GM19452 (cell line): ENCODE data around the gene VSIG10L2.
"Not testable (repeated sequence)": the region's sequence is repeated elsewhere in the genome, so short reads cannot be mapped to it uniquely, and the experiment has no call there.

Source experiments
- ATAC-seq: cut with Tn5 transposase; IDR thresholded peaks from one replicate; pipeline ENCODE4 v1.9.1; 2021; ENCODE audit not compliant: unreplicated experiment

Gene VSIG10L2

GRCh38 chr11:125945797-125946520 lies at the start of gene VSIG10L2:
VSIG10L2 (plus strand) TSS chr11:125946044; CDS start chr11:125946056, 12 bp downstream.
- no peak for ATAC-seq

GRCh38 chr11:125901872-125902271 lies 44.0 kb upstream of the VSIG10L2 start:
- no peak for ATAC-seq

DNA sequence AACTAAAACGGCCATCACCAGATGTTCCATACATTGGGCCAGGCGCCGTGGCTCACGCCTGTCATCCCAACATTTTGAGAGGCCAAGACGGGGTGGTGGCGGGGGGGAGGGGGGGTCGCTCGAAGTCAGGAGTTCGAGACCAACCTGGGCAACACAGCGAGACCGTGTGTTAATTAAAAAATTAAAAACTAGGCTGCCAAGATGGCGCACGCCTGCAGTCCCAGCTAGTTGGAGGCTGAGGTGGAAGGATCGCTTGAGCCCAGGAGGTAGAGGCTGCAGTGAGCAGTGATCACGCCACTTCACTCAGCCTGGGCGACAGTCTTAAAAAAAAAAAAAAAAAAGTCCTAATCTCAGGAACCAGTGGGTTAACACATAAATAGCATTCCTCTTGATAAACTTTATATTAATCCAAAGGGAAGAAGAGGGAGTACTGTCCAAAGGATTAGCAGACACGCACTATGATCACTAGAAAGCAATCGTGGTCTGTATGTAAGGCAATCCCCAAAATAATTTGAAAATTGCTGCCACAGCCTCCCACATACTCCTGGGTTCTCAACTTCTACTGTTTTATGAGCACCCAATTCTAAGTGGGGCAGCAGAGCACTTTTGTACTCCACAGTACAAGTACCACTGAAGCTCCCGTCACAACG lies 43.4 kb upstream of the VSIG10L2 start:
- no peak for ATAC-seq

DNA sequence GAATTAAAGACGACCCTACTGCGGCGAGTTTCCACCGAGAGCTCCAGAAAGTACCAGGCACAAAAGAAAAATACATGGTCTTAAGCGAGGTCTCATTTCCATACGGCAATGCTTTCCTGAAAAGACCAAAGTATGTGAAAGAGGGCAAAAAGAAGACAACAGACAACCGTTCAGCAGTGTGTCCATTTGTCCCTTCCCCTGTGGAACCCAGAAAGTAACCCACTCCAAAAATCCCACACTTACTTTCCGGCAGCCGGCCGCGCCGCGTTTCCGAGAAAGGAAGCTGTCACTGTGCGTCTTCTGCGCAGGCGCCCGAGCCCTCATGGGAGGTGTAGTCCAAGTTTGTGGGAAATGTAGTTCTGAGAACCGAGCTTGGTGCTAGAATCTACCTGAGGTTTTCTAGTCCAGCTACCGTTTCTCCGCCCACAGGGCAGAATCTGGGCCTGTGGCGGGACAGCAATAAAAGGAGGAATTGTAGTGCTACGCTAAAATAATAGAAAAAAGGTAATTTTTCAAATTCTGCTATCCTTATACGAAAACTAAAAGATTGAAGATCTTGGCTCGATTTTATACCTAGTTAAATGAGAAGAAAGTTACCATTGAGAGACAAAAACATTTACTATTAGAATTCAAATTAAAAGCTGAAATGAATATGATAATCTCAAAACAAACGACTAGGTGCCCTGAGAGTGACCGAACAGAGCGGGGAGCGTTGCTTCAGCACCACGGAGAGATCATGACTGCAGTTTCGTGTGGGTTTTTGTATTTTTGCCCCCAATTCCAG lies 42.7 kb upstream of the VSIG10L2 start, which contains the start of gene PUS3:
Gene PUS3 (minus strand): TSS at position 280 of the 784 bp plus-strand sequence. CDS start 6,922 bp downstream, outside the sequence.
- ATAC-seq: peak; percentile 98

DNA sequence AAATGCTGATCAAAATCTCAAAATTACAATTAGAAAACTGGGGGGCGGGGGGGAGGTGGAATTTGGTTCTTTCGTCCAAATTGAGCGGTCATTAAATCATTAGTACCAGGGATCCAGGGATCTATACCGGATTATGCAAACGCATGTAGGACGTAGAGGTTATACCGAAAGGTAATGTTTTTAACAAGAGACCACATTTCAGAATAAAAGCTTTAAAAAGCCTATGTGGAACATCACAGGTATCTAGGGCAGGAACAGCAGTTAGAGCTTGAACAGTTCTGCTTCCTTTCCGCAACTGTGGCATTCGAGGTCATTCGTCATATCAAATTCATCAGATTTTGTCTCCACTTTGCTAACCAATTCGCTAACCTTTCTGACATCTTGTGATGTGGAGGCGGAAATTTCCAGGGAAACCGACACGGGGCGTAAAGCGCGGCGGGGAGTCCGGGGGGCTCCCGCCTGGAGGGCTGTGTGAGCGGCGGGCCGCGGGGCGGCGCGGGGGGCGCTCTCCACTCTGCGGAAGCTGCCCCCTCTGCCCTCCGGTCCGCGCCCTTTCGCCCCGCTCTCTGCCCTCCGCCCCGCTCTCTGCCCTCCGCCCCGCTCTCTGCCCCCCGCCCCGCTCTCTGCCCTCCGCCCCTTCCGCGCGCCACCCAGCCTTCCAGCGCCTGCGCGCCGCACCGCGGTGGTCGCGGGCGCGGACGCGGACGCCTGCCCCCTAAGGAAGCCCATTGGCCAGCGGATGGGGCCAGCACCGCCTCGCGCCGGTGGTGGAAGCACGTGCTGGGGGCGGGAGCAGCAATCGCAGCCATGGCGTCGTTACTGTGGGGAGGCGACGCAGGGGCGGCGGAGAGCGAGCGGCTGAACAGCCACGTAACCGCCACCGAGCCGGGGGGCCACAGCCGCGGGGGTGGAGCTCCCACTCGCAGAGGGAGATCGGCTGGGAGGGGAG lies 41.9 kb upstream of the VSIG10L2 start, which contains the start of gene DDX25:
Gene DDX25 (plus strand): TSS at position 798 of the 949 bp plus-strand sequence. CDS start 10 bp downstream, at position 808.
- ATAC-seq: no peak

GRCh38 chr11:125904678-125905077 lies 41.2 kb upstream of the VSIG10L2 start:
- no peak for ATAC-seq

DNA sequence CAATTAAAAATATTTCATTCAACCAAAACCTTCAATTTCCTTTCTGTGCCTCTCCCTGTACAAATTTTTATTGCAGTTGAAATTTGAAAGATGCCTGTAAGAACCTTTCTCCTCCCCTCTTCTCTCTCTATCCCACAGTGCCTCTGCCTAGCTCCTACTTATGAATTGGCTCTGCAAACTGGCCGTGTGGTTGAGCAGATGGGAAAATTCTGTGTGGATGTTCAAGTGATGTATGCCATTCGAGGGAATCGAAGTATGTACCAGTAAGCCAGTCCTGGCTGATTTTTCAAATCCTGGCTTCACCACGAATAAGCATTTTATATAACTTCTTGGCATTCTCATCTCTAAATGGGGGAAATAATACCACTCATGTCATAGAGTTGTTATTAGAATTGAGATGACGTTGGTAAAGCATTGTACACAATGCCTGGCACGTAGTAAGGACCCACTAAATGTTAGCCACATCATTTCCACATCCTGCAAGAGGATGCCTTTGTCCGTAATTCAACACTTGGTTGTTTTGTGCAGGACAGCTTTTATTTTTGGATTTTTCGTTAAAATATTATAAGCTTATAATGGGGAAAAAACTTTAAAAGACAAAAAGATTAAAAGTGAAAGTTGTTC lies 35.5 kb upstream of the VSIG10L2 start:
- ATAC-seq: no peak

GRCh38 chr11:125914601-125915000 lies 31.2 kb upstream of the VSIG10L2 start:
- ATAC-seq: not testable (repeated sequence)

DNA sequence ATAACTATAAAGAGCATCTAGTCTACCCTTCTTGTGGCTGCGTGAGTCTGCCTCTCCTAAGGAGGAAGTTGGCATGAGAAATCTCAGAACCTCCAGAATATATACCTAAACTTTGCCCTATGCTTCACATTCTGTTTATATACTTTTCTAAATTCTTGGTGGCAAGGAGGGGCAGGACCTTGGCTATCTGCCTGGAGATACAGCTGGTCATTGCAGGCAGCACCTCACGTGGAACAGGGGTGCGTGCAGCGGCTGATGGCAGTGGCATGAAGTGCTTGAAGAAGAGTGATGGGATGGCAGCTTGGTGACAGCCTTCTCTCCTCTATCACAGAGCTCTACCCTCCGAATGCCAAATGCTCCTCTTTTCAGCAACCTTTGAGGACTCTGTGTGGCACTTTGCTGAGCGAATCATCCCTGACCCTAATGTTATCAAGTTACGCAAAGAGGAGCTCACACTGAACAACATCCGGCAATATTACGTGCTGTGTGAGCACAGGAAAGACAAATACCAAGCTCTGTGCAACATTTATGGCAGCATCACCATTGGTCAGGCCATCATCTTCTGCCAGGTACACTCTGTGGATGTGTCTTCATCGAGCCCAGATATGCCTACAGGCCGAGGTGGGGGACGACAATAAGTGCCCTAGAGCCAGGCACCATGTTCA lies 29.0 kb upstream of the VSIG10L2 start:
- ATAC-seq: no peak

DNA sequence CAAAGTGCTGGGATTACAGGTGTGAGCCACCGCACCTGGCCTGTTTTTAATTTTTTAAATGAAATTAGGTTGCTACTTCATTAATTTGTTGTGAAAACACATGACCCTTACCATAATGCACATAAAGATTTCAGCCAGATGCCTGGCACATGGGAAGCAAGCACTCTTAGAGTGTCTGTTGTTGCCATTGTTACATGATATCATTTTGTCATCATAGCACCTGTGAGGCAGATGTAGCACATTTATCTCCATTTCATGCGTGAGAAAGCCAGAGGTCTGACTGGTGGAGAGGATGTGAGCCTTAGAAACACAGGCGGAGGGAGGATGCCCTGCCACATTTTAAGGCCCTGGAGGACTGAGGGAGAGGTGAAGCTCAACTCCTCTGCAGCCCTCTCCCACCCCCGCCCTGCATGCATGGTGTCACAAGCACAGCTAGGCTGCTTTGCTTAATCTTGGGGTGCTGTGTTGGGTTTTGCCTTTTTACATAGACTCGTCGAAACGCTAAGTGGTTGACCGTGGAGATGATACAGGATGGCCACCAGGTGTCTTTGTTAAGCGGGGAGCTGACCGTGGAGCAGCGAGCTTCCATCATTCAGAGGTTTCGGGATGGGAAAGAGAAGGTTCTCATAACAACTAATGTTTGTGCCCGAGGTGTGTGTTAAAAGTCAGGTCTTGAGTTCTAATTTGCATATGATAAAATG lies 27.6 kb upstream of the VSIG10L2 start:
- ATAC-seq: no peak

DNA sequence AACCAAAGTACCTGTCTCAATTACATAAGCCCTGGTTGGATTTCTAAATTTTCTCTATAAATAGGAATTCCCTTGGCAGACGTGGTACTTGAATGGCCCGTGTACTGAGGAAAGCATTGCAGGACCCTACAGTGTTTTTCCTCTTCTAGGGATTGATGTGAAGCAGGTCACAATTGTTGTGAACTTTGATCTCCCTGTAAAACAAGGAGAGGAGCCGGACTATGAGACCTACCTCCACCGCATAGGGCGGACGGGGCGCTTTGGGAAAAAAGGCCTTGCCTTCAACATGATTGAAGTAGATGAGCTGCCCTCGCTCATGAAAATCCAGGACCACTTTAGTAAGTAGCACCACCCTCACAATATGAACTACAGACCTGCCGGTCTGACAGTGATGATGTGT lies 24.8 kb upstream of the VSIG10L2 start:
- no peak for ATAC-seq

DNA sequence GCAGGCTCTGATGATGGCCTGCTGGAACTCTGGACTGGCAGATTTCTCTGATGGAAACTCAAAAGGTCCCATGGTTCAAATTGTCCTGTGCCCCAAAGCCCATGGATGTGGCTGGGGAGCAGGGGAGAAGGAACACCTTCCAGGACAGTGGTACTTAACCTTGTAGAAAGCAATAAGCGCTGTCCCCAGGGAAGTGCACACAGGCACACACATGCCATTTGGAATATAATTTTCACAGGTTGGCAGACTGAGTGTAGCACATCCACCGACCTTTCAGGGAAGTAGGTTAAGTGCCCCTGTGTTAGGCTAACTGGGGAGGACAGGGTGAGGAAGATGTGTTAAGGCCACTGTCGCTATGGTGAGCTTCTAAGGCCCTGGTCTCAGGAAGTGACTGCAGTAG lies 23.7 kb upstream of the VSIG10L2 start:
- no peak for ATAC-seq

- ATAC-seq: peak; percentile 53
Observed at GRCh38 chr11:125923012-125923579, 22.7 kb upstream of the VSIG10L2 start.

DNA sequence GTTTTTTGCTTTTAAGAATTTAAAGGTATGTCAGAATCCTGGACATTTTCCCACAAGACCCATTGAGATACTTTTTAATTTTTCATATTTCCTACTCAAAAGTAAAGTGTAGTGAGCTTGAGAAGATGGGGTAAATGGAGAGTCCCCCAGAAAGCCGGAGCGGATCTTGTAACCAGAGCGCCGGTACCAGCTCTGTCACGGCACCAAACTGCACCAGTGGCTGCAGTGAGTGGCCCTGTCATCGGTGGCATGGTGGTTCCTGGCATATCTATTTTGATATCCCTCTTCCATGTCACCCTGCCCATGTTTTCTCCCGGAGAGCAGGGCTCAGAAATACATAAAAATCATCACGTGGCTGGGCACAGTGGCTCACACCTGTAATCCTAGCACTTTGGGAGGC lies 22.2 kb upstream of the VSIG10L2 start:
- ATAC-seq: no peak

- ATAC-seq: no peak
Observed at GRCh38 chr11:125924384-125925007, 21.3 kb upstream of the VSIG10L2 start.

- no peak for ATAC-seq
Observed at GRCh38 chr11:125925247-125925740, 20.6 kb upstream of the VSIG10L2 start.

DNA sequence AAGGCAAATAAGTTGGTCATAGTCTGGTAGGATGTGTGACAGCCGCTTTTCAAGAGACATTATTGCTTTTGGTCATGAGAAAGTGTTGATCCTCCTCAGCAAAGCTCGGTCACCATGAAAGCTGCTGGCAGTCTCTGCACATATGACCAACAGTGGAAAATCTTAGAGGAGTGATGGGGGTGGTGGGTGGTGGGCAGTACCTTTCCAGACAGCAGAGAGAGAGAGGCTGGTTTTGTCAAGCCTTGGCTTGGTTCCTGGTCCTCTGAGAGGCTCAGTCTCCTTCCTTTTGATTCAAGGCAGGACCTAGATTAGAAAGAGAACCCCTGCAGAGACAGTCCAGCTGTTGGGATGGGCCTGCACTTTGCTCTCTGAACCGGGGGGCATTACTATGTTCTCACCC lies 20.0 kb upstream of the VSIG10L2 start:
- no peak for ATAC-seq

GRCh38 chr11:125926682-125927081 lies 19.2 kb upstream of the VSIG10L2 start:
- no peak for ATAC-seq
